CD4-positive, alpha-beta T cell (primary cell): ENCODE results near the gene MGA. TPM values are rescaled to one million over a fixed set of nuclear protein-coding genes. Genes with fewer than 3 reads are reported as not detected.

Source experiments
- ATAC-seq: fragments of 200-7000 bp; cut with Tn5 transposase; one replicate; pipeline ENCODE4 v1.10.0; 2022; ENCODE audit warnings: mild to moderate bottlenecking; ENCODE audit not compliant: poor library complexity
- CTCF ChIA-PET: fragments of 350-600 bp; sonication (Branson Sonifier 250); formaldehyde crosslinking; loops from one replicate; lab custom pipeline; 2021; ENCODE audit warnings: antibody characterized with exemption, inconsistent platforms; lab: Charles Lee
- POLR2A ChIA-PET: fragments of 350-600 bp; sonication (Branson Sonifier 250); formaldehyde crosslinking; loops from one replicate; lab custom pipeline; 2021; ENCODE audit warnings: antibody characterized with exemption, inconsistent platforms; lab: Charles Lee
- DNase-seq, 14 experiments: peaks; one replicate each; pipeline ENCODE4 v3.0.0-alpha.2; 2013 to 2020; ENCODE audit warnings: mixed read lengths in 2 of 14
- H3K27ac ChIP-seq, 2 donors: one replicate each; pipeline versions ENCODE4 v1.5.1 to v1.7.0; 2013; ENCODE audit warnings: low read length in 2 of 2, low read depth in 1 of 2, mild to moderate bottlenecking in 1 of 2
- H3K27me3 ChIP-seq, 2 experiments: 1 replicate in 1 of 2; 2 replicates in 1 of 2; pipeline versions ENCODE4 v1.6.1 to v1.7.0; 2013; ENCODE audit warnings: low read length in 2 of 2, control low read depth in 1 of 2, mild to moderate bottlenecking in 1 of 2, moderate library complexity in 1 of 2; ENCODE audit not compliant: insufficient read depth in 2 of 2, control insufficient read depth in 1 of 2
- H3K36me3 ChIP-seq: one replicate; pipeline ENCODE4 v1.6.1; 2013; ENCODE audit warnings: low read length, control low read depth; ENCODE audit not compliant: insufficient read depth
- H3K4me1 ChIP-seq: one replicate; pipeline ENCODE4 v1.6.1; 2013; ENCODE audit warnings: low read length, control low read depth; ENCODE audit not compliant: insufficient read depth
- H3K4me3 ChIP-seq: one replicate; pipeline ENCODE4 v1.5.1; 2013; ENCODE audit warnings: mild to moderate bottlenecking, low read length, moderate library complexity
- H3K9me3 ChIP-seq, 2 experiments: 1 replicate in 1 of 2; 2 replicates in 1 of 2; pipeline versions ENCODE4 v1.6.1 to v1.7.0; 2013; ENCODE audit warnings: low read length in 2 of 2, mild to moderate bottlenecking in 2 of 2, control low read depth in 1 of 2, moderate library complexity in 1 of 2; ENCODE audit not compliant: control insufficient read depth in 1 of 2, insufficient read depth in 1 of 2
- H3K27ac Mint-ChIP-seq: one replicate; pipeline ENCODE4 v1.8.0; 2020; ENCODE audit warnings: mixed read lengths
- H3K27me3 Mint-ChIP-seq: one replicate; pipeline ENCODE4 v1.8.0; 2021; ENCODE audit warnings: mixed read lengths
- H3K36me3 Mint-ChIP-seq: one replicate; pipeline ENCODE4 v1.8.0; 2021; ENCODE audit warnings: low read depth, mixed read lengths
- H3K4me1 Mint-ChIP-seq: one replicate; pipeline ENCODE4 v1.8.0; 2021; ENCODE audit warnings: low read depth, mixed read lengths
- H3K4me3 Mint-ChIP-seq: one replicate; pipeline ENCODE4 v1.8.0; 2020; ENCODE audit warnings: mild to moderate bottlenecking, mixed read lengths
- H3K9me3 Mint-ChIP-seq: one replicate; pipeline ENCODE4 v1.8.0; 2020; ENCODE audit warnings: mixed read lengths
- intact Hi-C, 2 experiments: fragments of 100-400 bp; cut with DNase I in 1 of 2; cut with micrococcal nuclease in 1 of 2; formaldehyde crosslinking; loops; one replicate each; pipeline versions ENCODE4 v1.15.1 to v1.9.0; 2023 to 2025; cut with DNase I, micrococcal nuclease
- total RNA-seq, 174 experiments: library from RNA in 2 of 174; stranded (reverse) in 2 of 174; gene quantifications; one replicate each; pipeline ENCODE4 v1.2.3 and lab custom pipeline; 2021 to 2026
- TF ChIP-seq, protein P1 (sequence below): fragments of 200-600 bp; IDR thresholded peaks from one replicate; pipeline ENCODE4 v1.8.0; 2022; ENCODE audit warnings: antibody characterized with exemption, mild to moderate bottlenecking

The MGA gene
- total RNA-seq, 2 experiments from 2014 or later = 31.0 to 33.9 TPM

DNA sequence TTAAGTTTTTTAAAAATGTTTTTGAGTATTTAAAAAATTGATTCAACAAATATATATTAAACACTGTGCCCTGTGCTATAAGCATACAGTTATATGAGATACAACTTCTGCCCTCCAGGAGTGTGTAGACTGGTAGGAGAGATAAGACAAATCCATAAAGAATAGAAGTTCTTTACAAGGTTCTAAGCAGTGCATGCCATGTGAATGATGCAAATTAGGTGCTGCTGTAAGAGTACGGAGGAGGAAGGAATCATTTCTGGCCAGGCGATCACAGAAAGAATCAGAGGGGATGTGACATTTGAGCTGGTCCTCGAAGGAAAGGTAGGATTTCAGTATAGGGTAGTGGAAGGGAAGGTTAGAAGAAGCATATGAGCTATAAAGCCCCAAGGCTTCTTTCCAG, 128.1 kb downstream of the MGA start:
- no peak overlapping the region for H3K27ac Mint-ChIP-seq
- no peak overlapping the region for H3K4me3 Mint-ChIP-seq
- no peak for ATAC-seq
- no peaks in the 10 kb centered on the region for H3K9me3 Mint-ChIP-seq
- Histone ChIP-seq H3K27me3 (no peaks in the 10 kb centered on the region), H3K36me3 (peaks cover 2% of the 10 kb centered on the region), H3K27ac (no peak overlapping the region), H3K9me3 (no peaks in the 10 kb centered on the region), H3K4me1 (peaks cover 14% of the 10 kb centered on the region), H3K4me3 (no peak overlapping the region)
- no peaks in the 10 kb centered on the region for H3K36me3 Mint-ChIP-seq
- intact Hi-C loops = no loop called here
- no peak for DNase-seq
- POLR2A ChIA-PET = no interaction called here
- CTCF ChIA-PET = interaction anchor here (0.9 kb wide), 1 partner anchor 14 kb away, joined by 3 read pairs; the partner anchor contains the start of gene MAPKBP1
- H3K4me1 Mint-ChIP-seq = peaks cover 46% of the 10 kb centered on the region
- TF ChIP-seq, protein P1, sequence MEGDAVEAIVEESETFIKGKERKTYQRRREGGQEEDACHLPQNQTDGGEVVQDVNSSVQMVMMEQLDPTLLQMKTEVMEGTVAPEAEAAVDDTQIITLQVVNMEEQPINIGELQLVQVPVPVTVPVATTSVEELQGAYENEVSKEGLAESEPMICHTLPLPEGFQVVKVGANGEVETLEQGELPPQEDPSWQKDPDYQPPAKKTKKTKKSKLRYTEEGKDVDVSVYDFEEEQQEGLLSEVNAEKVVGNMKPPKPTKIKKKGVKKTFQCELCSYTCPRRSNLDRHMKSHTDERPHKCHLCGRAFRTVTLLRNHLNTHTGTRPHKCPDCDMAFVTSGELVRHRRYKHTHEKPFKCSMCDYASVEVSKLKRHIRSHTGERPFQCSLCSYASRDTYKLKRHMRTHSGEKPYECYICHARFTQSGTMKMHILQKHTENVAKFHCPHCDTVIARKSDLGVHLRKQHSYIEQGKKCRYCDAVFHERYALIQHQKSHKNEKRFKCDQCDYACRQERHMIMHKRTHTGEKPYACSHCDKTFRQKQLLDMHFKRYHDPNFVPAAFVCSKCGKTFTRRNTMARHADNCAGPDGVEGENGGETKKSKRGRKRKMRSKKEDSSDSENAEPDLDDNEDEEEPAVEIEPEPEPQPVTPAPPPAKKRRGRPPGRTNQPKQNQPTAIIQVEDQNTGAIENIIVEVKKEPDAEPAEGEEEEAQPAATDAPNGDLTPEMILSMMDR = no peak
- H3K27me3 Mint-ChIP-seq = no peaks in the 10 kb centered on the region

DNA sequence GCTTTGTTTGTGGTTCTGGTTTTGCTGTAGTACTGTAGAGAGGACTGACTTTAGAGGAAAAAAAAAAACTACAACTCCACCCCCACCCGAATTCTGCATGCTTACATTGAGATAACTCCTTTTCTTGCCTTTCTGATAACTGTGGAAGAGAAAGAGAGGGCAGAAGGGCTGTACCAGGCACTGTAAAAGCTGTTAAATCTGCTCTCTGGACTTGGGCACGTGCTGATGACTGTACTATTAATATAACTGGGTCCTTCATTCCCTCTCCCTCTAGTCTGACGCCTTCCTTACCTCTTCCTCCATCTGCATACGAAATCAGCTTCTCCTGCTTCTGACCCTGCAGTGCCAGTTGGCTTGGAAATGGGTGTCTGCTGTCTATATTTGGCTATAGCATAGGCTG, 129.0 kb downstream of the MGA start:
- ChIA-PET CTCF (interaction anchor here (0.9 kb wide), 1 partner anchor 15 kb away, joined by 3 read pairs; the partner anchor contains the start of gene MAPKBP1), POLR2A (no interaction called here)
- Histone ChIP-seq H3K9me3 (no peaks in the 10 kb centered on the region), H3K4me1 (peaks cover 14% of the 10 kb centered on the region), H3K27ac (no peak overlapping the region), H3K27me3 (no peaks in the 10 kb centered on the region), H3K4me3 (no peak overlapping the region), H3K36me3 (no peaks in the 10 kb centered on the region)
- Mint-ChIP-seq H3K9me3 (no peaks in the 10 kb centered on the region), H3K4me1 (peaks cover 47% of the 10 kb centered on the region), H3K27me3 (no peaks in the 10 kb centered on the region), H3K36me3 (no peaks in the 10 kb centered on the region), H3K27ac (no peak overlapping the region), H3K4me3 (no peak overlapping the region)
- intact Hi-C loops = no loop called here
- DNase-seq (no peak), ATAC-seq (no peak)
- TF ChIP-seq, protein P1 = no peak

DNA sequence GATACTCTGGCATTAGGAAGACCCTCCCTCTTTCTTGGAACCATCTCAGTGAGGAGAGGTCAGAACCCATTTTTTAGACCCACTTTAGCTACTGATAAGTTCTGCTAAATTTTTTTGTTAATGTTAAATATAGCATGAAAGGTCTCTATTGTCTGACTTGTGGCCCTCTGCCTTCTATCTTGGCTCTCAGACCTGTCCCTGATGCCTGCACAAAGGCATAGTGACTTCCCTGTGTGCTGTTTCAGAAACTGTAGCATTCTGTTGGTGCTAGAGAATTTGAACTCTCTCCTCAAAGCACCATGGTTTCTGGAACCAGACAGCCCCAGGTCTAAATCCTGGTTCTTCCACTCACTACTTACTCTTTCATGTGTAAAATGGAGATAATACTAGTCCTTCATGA, 129.5 kb downstream of the MGA start:
- Mint-ChIP-seq H3K27ac (no peak overlapping the region), H3K36me3 (no peaks in the 10 kb centered on the region), H3K27me3 (no peaks in the 10 kb centered on the region), H3K4me1 (peaks cover 51% of the 10 kb centered on the region), H3K4me3 (no peak overlapping the region), H3K9me3 (no peaks in the 10 kb centered on the region)
- Histone ChIP-seq H3K4me1 (peaks cover 14% of the 10 kb centered on the region), H3K4me3 (no peak overlapping the region), H3K27ac (no peak overlapping the region), H3K36me3 (no peaks in the 10 kb centered on the region), H3K27me3 (no peaks in the 10 kb centered on the region), H3K9me3 (no peaks in the 10 kb centered on the region)
- intact Hi-C loops = no loop called here
- POLR2A ChIA-PET = no interaction called here
- CTCF ChIA-PET = no interaction called here
- TF ChIP-seq, protein P1 = no peak
- DNase-seq = no peak
- no peak for ATAC-seq
